NCI-H1436 (cell line): ENCODE results near the gene TCF21.
A peak's percentile ranks its signal among the peaks of the same experiment; 100 is the strongest.
"Not testable (repeated sequence)": the region's sequence is repeated elsewhere in the genome, so short reads cannot be mapped to it uniquely, and the experiment has no call there.

ENCODE experiments used
- DNase-seq: peaks from one replicate; lab custom pipeline; 2025; lab: John Stamatoyannopoulos, UW

TCF21 gene

GRCh38 chr6:133923938-133924593 lies 35.2 kb downstream of the TCF21 start:
- DNase-seq, result peak; percentile 59

DNA sequence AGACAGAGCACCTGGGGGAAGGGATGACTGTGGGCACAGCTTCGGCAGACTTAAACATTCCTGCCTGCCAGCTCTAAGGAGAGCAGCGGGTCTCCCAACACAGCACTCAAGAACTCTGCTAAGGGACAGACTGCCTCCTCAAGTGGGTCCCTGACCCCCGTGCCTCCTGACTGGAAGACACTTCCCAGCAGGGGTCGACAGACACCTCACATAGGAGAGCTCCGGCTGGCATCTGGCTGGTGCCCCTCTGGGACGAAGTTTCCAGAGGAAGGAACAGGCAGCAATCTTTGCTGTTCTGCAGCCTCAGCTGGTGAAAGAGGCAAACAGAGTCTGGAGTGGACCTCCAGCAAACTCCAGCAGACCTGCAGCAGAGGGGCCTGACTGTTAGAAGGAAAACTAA lies 42.3 kb downstream of the TCF21 start:
- DNase-seq, result not testable (repeated sequence)

DNA sequence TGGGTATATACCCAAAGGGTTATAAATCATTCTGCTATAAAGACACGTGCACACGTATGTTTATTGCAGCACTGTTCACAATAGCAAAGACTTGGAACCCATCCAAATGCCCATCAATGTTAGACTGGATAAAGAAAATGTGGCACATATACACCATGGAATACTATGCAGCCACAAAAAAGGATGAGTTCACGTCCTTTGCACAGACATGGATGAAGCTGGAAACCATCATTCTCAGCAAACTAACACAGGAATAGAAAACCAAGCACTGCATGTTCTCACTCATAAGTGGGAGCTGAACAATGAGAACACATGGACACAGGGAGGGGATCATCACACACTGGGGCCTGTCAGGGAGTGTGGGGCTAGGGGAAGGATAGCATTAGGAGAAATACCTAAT lies 47.4 kb downstream of the TCF21 start:
- DNase-seq, result not testable (repeated sequence)

- no peak for DNase-seq
These were observed 49.0 kb downstream of the TCF21 start for GRCh38 chr6:133937909-133938308.

- DNase-seq, result no peak
These were observed 49.6 kb downstream of the TCF21 start for GRCh38 chr6:133938533-133938932.

DNA sequence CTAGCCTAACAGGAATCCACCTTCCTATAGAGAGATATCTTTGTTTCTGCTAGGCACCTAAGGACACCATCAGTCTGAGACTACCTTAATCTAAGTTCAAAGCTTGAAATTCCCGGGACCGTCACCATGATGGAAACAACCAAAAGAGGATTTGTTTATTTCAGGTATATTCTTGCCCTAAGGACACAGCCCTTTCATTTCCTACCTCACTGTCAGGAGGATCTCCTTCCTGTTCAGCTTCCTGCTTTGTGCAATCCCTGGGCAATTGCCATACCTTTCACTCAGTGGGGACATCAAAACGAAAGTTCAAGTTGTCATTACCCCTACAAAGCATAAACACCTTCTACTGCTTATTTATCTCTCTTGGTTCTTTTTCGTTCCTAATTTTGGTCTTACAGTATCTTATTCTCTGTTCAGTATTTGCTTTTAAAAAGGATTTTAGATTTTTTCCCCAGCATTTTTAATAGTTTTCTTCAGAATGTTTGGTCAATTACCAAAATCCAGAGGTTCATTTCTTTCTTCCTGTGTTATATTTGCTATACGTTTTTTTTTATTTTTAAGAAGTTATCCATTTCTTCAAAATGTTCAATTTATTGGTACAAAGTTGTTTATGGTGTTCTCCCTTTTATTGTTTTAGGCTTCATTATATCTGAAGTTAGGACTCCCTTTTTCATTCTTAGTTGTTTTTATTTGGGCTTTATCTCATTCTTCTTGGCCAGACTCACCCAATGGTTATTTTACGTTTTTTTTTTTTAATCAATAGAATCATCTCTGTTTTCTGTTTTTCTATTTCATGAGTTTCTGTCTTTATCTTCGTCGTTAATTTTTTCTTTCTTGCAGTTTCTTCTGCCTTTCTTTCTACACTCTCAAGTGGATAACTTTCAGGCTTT lies 51.1 kb downstream of the TCF21 start:
- DNase-seq, result no peak
